Heart right ventricle (tissue), 16 donors: Measurements from ENCODE around the gene CDK15. TPM values are rescaled to one million over a fixed set of nuclear protein-coding genes. Genes with fewer than 3 reads are reported as not detected.
"Not testable (repeated sequence)": the region's sequence is repeated elsewhere in the genome, so short reads cannot be mapped to it uniquely, and the experiment has no call there.

Source experiments
- ATAC-seq, 8 donors: fragments of 200-7000 bp; cut with Tn5 transposase; one replicate each; pipeline ENCODE4 v1.9.1; 2020; ENCODE audit warnings: mild to moderate bottlenecking in 8 of 8, moderate library complexity in 8 of 8, moderate number of reproducible peaks in 1 of 8
- DNase-seq, 2 donors: peaks; one replicate each; pipeline ENCODE4 v3.0.0-alpha.2; 2020
- H3K27ac ChIP-seq, 10 donors: fragments of 200-600 bp; sonication (generic) in 2 of 10; one replicate each; pipeline versions ENCODE4 v1.5.0 to v1.8.0; 2020 to 2022; ENCODE audit warnings: mild to moderate bottlenecking in 3 of 10
- H3K27me3 ChIP-seq, 7 donors: fragments of 200-600 bp; one replicate each; pipeline ENCODE4 v1.8.0; 2021 to 2022; ENCODE audit warnings: mild to moderate bottlenecking in 2 of 7
- H3K36me3 ChIP-seq, 9 donors: fragments of 200-600 bp; sonication (generic) in 1 of 9; one replicate each; pipeline versions ENCODE4 v1.5.0 to v1.8.0; 2020 to 2022; ENCODE audit warnings: mild to moderate bottlenecking in 2 of 9
- H3K4me1 ChIP-seq, 9 donors: fragments of 200-600 bp; sonication (generic) in 1 of 9; one replicate each; pipeline versions ENCODE4 v1.5.0 to v1.8.0; 2020 to 2022; ENCODE audit warnings: mild to moderate bottlenecking in 4 of 9
- H3K4me3 ChIP-seq, 10 donors: fragments of 200-600 bp; sonication (generic) in 2 of 10; one replicate each; pipeline versions ENCODE4 v1.5.0 to v1.8.0; 2020 to 2022; ENCODE audit warnings: mild to moderate bottlenecking in 7 of 10, moderate library complexity in 2 of 10
- H3K9me3 ChIP-seq, 11 donors: fragments of 200-600 bp in 10 of 11; sonication (generic) in 2 of 11; one replicate each; pipeline versions ENCODE4 v1.5.0 to v1.8.0; 2013 to 2022; ENCODE audit warnings: mild to moderate bottlenecking in 2 of 11, control low read depth in 1 of 11, moderate library complexity in 1 of 11
- CTCF ChIP-seq, 9 donors: fragments of 200-600 bp; sonication (generic) in 2 of 9; IDR thresholded peaks; one replicate each; pipeline versions ENCODE4 v1.5.0 to v1.8.0; 2021 to 2022; ENCODE audit warnings: antibody characterized with exemption in 9 of 9, mild to moderate bottlenecking in 5 of 9, moderate library complexity in 1 of 9
- WGBS, 2 donors: extraction: QIAGEN DNeasy Blood & Tissue Kit; methylation state at CpG; one replicate each; pipeline ENCODE4 v1.1.7; 2013; ENCODE audit warnings: inconsistent platforms in 1 of 2; 5-methylcytosine and 5-hydroxymethylcytosine counted together
- intact Hi-C, 10 donors: fragments of 100-400 bp; cut with DNase I; formaldehyde crosslinking; loops; one replicate each; pipeline versions ENCODE4 v1.11.1 to v1.14.2; 2022
- polyA plus RNA-seq, 2 donors: library from polyadenylated mRNA; stranded (reverse); fragments of 200-250 nt; gene quantifications; one replicate each; pipeline ENCODE4 v1.2.3, GENCODE V29; 2013
- total RNA-seq, 10 donors: library from RNA; stranded (reverse); fragmentation: NEBNext Ultra II Directional in 3 of 10; extraction: Animal tissue kit (Norgen Biotek cat#: 25700) in 3 of 10; gene quantifications; one replicate each; pipeline versions ENCODE4 v1.2.1 to v1.2.4, GENCODE V29; 2021 to 2023
- donor health status: Arrhythmogenic right ventricular cardiomyopathy.
- donor health status: ischemic (EF 13 %, LVEDD 7.1; RV severe dilation, severe dysfunction).
- donor health status: healthy with polysubstance abuse.
- donor health status: DM: no; HTN: yes; CAD: no.
- donor health status: DM: no; HTN: no; CAD: no.
- donor health status: ischemic (EF 25% LVEDD 6.9; RV normal size, moderate dysfunction).
- donor health status: ischemic (EF 25% LVEDD 5.7; RV mildly dilated, moderate dysfunction).
- donor health status: healthy.
- donor health status: DM: yes; HTN: yes; CAD: no.
- donor health status: Ischemic cardiomyopathy.
- donor health status: ischemic (EF 35%, LVEDD 5.7; RV mildly dilated, moderate dysfunction).
- donor health status: nonischemic (EF 11% LVEDD 7.7; RV severe dilation, severe dysfunction).
- donor health status: DM: yes; HTN: yes; CAD: no.
- donor health status: PGD.
- donor health status: ischemic (EF 29% LVEDD 5.4; RV normal size, mild dysfunction).
- donor health status: nonischemic (EF 23%, LVEDD 6.1; RV moderate dilation, normal function).

Gene CDK15
- total and polyA plus RNA-seq, 12 donors: 0.07 to 0.39 (median 0.15) TPM; not detected in 1

GRCh38 chr2:201809633-201810032 is 3.3 kb downstream of the CDK15 start:
- 65 to 75% methylated on average over 4 of the region's 4 CpGs for WGBS, 2 donors
- no peak for ATAC-seq

DNA sequence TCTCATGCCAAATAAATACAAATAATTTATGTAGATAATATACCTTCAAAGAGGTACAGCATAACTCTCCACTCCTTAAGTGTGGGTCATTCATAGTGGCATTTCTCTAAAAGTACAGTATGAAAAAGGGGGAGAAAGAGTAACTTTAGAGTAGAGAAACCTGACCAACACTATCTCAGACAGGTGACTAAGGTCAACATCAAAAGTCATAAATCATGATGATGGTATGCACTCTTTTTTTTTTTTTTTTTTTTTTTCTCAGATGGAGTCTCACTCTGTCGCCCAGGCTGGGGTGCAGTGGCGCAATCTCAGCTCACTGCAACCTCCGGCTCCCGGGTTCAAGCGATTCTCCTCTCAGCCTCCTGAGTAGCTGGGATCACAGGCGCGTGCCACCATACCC is 4.3 kb downstream of the CDK15 start:
- DNase-seq, H3K4me3 ChIP-seq, intact Hi-C loops, H3K36me3 ChIP-seq, H3K9me3 ChIP-seq, H3K27ac ChIP-seq, ATAC-seq: not testable (repeated sequence)
- peaks cover 0 to 12% (median 4%) of the 10 kb centered on the region in 7 donors for H3K27me3 ChIP-seq
- peaks cover 0 to 20% (median 7%) of the 10 kb centered on the region in 9 donors for H3K4me1 ChIP-seq
- 97 to 98% methylated on average over 7 of the region's 7 CpGs for WGBS, 2 donors

More at GRCh38 chr2:201809633-201810032, 3.3 kb downstream of the CDK15 start:
- TF ChIP-seq CTCF (IDR thresholded peaks at IDR 0.05): no peak
- peaks cover 0 to 20% (median 7%) of the 10 kb centered on the region in 9 donors for H3K4me1 ChIP-seq
- H3K9me3 ChIP-seq: no peaks in the 10 kb centered on the region
- peaks cover 0 to 12% (median 4%) of the 10 kb centered on the region in 7 donors for H3K27me3 ChIP-seq
- no peaks in the 10 kb centered on the region for H3K36me3 ChIP-seq
- H3K4me3 ChIP-seq: no peak overlapping the region
- intact Hi-C loops: loop anchor here in 1 of 10 donors (5.0 kb wide), 1 partner anchor 48 kb away; no protein-coding TSS in a partner anchor
- DNase-seq: no peak
- no peak overlapping the region for H3K27ac ChIP-seq

DNA sequence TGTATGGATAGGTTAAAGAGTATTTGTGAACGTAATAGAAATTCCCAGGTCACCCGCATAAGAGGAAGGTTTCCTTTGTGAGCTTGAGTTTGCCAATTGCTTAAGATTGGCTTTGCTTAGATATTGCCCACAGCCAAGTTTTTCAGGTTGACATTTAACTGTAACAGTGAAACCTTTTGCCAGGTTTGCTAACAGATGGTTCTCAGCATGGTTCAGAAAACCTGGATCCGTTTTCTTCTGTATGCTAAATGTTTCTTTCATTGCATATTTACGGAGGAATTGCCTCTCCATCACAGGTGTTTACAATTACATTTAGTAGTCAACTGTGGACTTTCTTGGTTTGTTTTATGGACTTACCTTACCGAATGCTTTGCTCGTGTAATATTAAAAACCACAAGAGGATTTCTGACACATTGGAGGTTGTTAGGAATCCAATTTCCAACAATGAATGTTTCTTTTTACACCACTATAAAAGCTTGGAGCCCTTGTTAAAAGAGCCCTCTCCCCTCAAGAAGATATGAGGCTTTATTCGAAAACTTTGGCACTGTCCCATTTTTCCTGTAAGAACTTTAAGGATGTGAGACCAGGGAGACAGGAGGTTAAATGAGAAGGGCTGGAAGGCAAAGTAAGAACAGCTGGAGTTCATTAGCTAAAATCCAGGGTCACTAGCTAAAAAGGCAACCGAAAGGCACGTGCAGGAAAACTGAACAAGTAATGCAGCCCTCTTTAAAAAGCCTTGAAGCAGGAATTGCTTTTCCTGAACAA is 7.8 kb downstream of the CDK15 start:
- intact Hi-C loops: no loop called here
- no peak for DNase-seq
- Histone ChIP-seq H3K4me3 (no peak overlapping the region), H3K27me3 (peaks cover 0 to 7% (median 0%) of the 10 kb centered on the region in 7 donors), H3K4me1 (no peaks in the 10 kb centered on the region), H3K36me3 (no peaks in the 10 kb centered on the region), H3K27ac (no peak overlapping the region), H3K9me3 (no peaks in the 10 kb centered on the region)
- 67 to 69% methylated on average over 9 of the region's 9 CpGs for WGBS, 2 donors
- no peak for TF ChIP-seq CTCF (IDR thresholded peaks at IDR 0.05)
- no peak for ATAC-seq

DNA sequence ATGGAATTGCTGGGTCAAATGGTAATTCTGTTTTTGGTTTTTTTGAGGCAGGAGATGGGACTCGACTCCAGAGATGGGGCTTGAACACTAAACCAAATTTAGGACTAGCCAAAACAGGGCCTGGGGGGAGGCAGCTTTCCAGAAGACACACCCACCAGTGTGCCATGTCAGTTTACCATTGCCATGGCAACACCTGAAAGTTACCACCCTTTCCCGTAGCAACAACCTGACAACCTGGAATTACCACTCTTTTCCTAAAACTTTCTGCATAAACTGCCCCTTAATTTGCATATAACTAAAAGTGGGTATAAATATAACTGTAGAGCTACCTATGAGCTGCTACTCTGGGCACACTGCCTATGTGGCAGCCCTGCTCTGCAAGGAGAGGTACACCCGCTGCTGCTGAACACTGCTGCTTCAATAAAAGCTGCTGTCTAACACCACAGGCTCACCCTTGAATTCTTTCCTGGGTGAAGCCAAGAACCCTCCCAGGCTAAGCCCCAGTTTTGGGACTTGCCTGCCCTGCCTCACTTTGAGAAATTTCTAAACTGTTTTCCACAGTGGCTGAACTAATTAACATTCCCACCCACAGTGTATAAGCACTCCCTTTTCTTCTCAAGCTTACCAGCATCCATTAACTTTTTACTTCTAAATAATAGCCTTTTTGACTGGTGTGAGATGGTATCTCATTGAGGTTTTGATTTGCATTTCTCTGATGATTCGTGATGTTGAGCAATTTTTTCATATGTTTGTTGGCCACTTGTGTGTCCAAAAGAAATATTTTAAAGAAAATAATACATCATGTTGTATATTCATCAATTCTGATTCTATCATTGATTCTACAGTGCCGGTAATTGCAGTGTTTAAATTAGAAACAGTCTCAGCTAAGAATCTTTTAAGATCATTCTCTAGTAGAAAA is 10.6 kb downstream of the CDK15 start:
- Histone ChIP-seq H3K27ac (no peak overlapping the region), H3K4me1 (no peaks in the 10 kb centered on the region), H3K27me3 (peaks cover 0 to 4% (median 0%) of the 10 kb centered on the region in 7 donors), H3K36me3 (no peaks in the 10 kb centered on the region), H3K4me3 (no peak overlapping the region), H3K9me3 (no peaks in the 10 kb centered on the region)
- 89% methylated on average over 5 of the region's 5 CpGs for WGBS, 2 donors
- ATAC-seq (no peak), DNase-seq (no peak)
- TF ChIP-seq CTCF (IDR thresholded peaks at IDR 0.05): no peak
- intact Hi-C loops: no loop called here
